HEK293T (cell line): Measurements from ENCODE around the gene HMCN2.

ENCODE experiments used
- ARNT ChIP-seq: fragments of 450-650 bp; IDR thresholded peaks from 2 replicates; pipeline ENCODE4 v1.6.1; 2017; ENCODE audit warnings: mild to moderate bottlenecking
- ELF4 ChIP-seq: fragments of 450-650 bp; IDR thresholded peaks from 2 replicates; pipeline ENCODE4 v1.6.1; 2017; ENCODE audit warnings: antibody characterized with exemption
- FOXA1 ChIP-seq: fragments of 450-650 bp; IDR thresholded peaks from 2 replicates; pipeline ENCODE4 v1.6.1; 2016; ENCODE audit warnings: mild to moderate bottlenecking
- FOXM1 ChIP-seq: fragments of 450-650 bp; IDR thresholded peaks from 2 replicates; pipeline ENCODE4 v1.6.1; 2017; ENCODE audit warnings: mild to moderate bottlenecking, borderline replicate concordance
- HDGF ChIP-seq: fragments of 450-650 bp; IDR thresholded peaks from 2 replicates; pipeline ENCODE4 v1.6.1; 2017; ENCODE audit warnings: antibody characterized with exemption, borderline replicate concordance
- LEF1 ChIP-seq: fragments of 450-650 bp; IDR thresholded peaks from 2 replicates; pipeline ENCODE4 v1.6.1; 2017; ENCODE audit warnings: mild to moderate bottlenecking, borderline replicate concordance
- NFRKB ChIP-seq: fragments of 450-650 bp; IDR thresholded peaks from 2 replicates; pipeline ENCODE4 v1.6.1; 2016; ENCODE audit warnings: mild to moderate bottlenecking, moderate library complexity
- SP1 ChIP-seq: fragments of 450-650 bp; IDR thresholded peaks from 2 replicates; pipeline ENCODE4 v1.6.1; 2017
- SUZ12 ChIP-seq: fragments of 450-650 bp; IDR thresholded peaks from 2 replicates; pipeline ENCODE4 v1.6.1; 2016; ENCODE audit warnings: mild to moderate bottlenecking
- TARDBP ChIP-seq: fragments of 450-650 bp; IDR thresholded peaks from 2 replicates; pipeline ENCODE4 v1.6.1; 2016
- ZNF384 ChIP-seq: fragments of 450-650 bp; IDR thresholded peaks from 2 replicates; pipeline ENCODE4 v1.6.1; 2016

DNA sequence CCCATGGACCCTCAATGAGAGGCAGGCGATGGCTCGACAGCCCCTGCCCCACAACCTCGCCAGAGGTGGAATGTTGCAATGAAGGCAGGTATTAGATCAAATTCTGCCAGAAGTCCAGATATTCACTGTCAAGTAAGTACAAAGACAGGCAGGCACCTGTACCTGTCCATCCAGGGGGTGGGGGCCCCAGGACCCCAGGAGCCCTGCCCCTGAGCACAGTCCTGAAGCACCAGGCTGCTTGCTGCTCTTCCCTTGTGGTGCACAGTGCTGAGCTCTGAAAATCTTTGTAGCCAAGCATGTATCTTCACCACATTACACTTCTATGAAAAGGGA lies 26.2 kb upstream of the HMCN2 start:
- no peak for TF ChIP-seq SP1
- TF ChIP-seq TARDBP = no peak
- TF ChIP-seq ZNF384 = no peak
- no peak for TF ChIP-seq SUZ12
- no peak for TF ChIP-seq HDGF
- TF ChIP-seq NFRKB = no peak
- TF ChIP-seq ELF4 = no peak
- TF ChIP-seq ARNT = no peak
- no peak for TF ChIP-seq LEF1
- TF ChIP-seq FOXM1 = no peak
- TF ChIP-seq FOXA1 = no peak
